Esophagus mucosa (tissue), 1 donor: ENCODE results near the gene CHRM5. TPM values are rescaled to one million over a fixed set of nuclear protein-coding genes. Genes with fewer than 3 reads are reported as not detected.
"Not testable (repeated sequence)": the region's sequence is repeated elsewhere in the genome, so short reads cannot be mapped to it uniquely, and the experiment has no call there.

Source experiments
- ATAC-seq: fragments of 200-7000 bp; cut with Tn5 transposase; one replicate; pipeline ENCODE4 v1.9.1; 2020
- total RNA-seq: library from RNA; stranded (reverse); gene quantifications from one replicate; pipeline ENCODE4 v1.2.4, GENCODE V29; 2023
- donor health status: DM: yes; HTN: yes; CAD: no.

CHRM5 gene
- total RNA-seq, 1 donor from 2014 or later: not detected

- no peak for ATAC-seq
Measured at GRCh38 chr15:33988384-33988783, 20.1 kb downstream of the CHRM5 start.

DNA sequence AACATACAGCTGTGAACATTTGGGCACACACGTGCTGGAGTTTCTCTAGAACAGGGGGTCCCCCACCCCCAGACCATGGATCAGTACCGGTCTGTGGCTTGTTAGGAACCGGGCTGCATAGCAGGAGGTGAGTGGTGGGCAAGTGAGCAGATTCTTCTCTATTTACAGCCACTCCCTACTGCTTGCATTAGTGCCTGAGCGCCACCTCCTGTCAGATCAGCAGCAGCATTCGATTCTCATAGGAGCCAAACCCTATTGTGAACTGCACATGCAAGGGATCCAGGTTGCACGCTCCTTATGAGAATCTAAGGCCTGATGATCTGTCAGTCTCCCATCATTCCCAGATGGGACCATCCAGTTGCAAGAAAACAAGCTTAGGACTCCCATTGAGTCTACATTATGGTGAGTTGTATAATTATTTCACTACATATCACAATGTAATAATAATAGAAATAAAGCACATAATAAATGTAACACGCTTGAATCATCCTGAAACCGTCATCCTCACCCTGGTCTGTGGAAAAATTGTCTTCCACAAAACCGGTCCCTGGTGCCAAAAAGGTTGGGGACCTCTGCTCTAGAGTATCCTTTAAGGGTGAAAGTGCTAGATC is 25.8 kb downstream of the CHRM5 start:
- no peak for ATAC-seq

GRCh38 chr15:33995666-33996065 is 27.4 kb downstream of the CHRM5 start:
- ATAC-seq: not testable (repeated sequence)

DNA sequence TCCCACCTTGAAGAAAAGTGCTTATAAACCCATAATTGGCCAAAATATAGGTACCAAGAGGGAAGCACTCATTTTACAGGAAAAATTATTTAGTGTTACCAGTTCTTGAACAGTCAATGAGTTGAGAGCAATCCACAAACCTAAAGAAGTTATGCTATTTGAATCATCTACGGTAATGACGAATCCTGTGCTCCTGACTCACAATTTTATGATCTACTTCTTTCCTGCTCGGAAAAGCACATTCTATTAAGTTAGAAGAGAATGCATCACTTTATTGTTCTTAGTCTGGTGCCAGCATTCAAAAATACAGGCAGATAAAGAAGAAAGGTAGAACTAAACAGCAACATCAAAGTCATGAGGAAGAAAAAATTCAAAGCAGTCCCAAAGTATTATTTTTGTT is 33.2 kb downstream of the CHRM5 start:
- peak; percentile 67 for ATAC-seq

- no peak for ATAC-seq
Measured at GRCh38 chr15:34006381-34006780, 38.1 kb downstream of the CHRM5 start.

DNA sequence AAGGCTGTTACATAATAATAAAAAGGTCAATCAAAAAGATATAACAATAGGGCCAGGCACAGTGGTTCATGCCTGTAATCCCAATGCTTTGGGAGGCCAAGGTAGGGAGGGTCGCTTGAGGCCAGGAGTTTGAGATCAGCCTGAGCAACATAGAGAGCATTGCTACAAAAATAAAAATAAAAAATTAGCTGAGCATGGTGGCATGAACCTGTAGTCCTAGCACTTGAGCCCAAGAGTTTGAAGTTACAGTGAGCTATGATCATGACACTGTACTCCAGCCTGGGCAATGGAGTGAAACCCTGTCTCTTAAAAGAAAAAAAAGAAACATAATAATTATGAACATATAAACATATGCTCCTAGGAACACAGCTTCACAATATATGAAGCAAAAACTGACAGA is 41.4 kb downstream of the CHRM5 start:
- no peak for ATAC-seq

- ATAC-seq: no peak
Measured at GRCh38 chr15:34010921-34011320, 42.6 kb downstream of the CHRM5 start.

DNA sequence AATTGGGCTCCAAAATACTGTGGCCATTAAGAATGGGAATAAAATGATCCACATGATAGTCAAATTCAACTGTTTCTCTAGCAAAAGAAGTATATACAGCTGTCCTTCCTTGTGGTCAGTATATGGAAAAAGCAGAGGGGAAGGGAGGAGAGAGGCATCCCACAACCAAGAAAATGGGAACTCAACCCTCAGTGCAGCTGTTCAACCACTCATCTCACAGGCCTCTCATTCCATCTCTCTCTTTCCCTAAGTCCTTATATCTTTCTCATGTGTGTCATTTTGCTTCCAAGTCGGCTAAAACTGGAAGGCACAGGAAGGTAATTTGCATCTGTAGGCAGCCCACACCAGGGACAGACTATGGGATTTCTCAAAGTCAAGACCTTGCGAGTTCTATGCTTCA is 43.2 kb downstream of the CHRM5 start:
- ATAC-seq: no peak

DNA sequence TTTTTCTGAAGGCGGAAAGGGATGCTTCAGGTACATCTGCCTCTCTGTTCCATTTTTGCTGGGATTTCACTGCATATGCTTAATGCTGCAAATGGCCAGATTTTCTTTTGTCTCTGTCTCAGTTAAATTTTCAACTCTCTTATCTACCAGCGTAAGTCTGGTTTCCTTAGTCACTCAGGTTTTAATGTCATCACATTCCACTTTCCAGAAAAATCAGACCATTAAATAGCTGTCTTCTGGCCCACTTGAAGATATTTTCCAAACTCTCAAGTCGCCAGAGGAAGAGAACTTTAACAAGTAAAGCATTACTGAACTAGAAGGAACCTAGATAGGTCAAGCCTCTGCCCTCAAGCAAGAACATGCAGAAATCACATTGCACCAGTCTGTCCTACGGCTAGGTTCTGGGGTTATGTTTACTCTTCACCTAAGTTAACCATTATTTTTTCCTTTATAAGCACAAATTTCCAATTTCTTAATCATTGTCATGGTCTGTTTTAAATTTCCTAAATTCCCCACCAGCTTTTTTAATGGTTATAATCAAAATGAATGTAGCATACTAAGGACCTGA is 44.2 kb downstream of the CHRM5 start:
- no peak for ATAC-seq

- ATAC-seq: no peak
Measured at GRCh38 chr15:34013746-34014145, 45.4 kb downstream of the CHRM5 start.

DNA sequence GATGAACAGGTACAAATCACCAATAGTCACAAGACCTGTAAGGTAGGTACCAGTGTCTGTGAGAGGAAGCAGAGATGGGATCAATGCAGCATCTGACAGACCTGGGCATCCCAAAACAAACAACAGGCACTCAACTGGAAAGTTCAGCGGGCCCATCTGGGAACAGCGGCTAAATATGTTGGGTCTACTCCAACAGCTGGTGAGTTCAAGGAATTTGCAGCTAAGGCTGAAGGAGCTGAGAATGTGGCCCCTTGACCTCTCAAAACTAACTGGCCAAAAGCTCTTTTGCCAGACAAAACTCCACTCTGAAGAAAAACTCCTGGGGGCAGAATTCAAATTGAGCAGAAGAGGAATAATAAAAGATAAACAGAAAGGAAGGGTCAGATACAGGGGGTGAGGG is 46.3 kb downstream of the CHRM5 start:
- no peak for ATAC-seq

- ATAC-seq: no peak
Measured at GRCh38 chr15:34018021-34018645, 49.8 kb downstream of the CHRM5 start.

DNA sequence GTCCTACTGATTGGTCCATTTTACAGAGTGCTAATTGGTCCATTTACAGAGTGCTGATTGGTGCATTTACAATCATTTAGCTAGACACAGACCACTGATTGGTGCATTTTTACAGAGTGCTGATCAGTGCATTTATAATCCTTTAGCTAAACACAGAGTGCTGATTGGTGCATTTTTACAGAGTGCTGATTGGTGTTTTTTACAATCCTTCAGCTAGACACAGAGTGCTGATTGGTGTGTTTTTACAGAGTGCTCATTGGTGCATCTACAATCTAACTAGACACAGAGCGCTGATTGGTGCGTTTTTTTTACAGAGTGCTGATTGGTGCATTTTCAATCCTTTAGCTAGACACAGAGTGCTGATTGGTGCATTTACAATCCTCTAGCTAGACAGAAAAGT is 50.4 kb downstream of the CHRM5 start:
- not testable (repeated sequence) for ATAC-seq

- no peak for ATAC-seq
Measured at GRCh38 chr15:34019369-34019990, 51.2 kb downstream of the CHRM5 start.

DNA sequence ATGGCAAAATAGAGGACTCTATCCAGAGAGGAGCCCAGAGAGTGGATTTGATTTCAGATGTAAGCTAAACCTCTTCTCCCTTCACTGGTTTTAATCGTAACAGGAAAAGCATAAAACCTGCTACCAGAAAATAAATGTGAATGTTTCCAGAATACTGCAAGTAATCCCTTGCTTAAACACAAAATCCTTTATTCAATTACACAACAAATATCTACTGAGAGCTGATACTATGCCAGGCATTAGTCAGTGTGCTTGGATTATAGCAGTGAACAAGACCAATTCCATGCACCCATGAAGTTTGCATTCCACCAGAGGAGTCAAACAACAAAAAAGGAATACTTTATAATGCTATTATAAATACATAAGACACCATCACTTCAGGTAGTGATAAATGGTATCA is 55.6 kb downstream of the CHRM5 start:
- peak; percentile 86 for ATAC-seq

DNA sequence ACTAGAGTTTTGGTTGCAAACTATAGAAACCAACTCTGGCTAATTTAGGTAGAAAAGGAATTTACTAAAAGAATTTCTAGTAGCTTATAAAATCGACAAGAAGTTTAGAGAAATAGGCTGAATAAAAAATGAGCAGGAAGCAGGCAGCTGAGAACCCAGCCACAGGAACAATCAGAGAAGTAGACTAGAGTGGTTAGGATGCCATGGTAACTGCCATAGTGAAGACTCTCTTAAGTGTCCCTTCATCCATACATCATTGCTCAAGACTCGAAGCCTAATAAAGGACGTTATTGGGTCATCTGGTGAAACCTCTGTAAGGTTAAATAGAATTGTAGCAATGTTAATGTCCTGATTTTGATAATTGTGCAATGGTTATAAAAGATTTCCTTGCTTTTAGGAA is 57.0 kb downstream of the CHRM5 start:
- no peak for ATAC-seq

DNA sequence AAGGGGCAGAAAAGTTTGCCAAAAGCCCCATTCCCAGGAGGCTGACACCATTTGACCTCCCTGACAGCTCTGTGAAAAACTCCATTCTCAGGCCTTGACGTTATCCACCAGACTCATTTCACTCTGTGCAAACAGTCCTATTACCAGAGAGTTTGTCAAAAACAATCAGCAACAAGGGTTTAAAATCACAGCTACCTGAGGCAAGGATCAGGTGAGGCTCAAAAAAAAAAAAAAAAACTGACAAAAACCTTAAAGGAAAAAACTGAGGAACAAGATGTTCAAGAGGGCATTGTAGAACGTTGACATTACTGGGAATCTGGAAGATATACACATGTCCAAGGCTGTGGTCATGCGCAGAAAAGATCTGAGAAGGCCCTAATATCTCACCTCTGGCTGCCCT is 59.3 kb downstream of the CHRM5 start:
- ATAC-seq: no peak

DNA sequence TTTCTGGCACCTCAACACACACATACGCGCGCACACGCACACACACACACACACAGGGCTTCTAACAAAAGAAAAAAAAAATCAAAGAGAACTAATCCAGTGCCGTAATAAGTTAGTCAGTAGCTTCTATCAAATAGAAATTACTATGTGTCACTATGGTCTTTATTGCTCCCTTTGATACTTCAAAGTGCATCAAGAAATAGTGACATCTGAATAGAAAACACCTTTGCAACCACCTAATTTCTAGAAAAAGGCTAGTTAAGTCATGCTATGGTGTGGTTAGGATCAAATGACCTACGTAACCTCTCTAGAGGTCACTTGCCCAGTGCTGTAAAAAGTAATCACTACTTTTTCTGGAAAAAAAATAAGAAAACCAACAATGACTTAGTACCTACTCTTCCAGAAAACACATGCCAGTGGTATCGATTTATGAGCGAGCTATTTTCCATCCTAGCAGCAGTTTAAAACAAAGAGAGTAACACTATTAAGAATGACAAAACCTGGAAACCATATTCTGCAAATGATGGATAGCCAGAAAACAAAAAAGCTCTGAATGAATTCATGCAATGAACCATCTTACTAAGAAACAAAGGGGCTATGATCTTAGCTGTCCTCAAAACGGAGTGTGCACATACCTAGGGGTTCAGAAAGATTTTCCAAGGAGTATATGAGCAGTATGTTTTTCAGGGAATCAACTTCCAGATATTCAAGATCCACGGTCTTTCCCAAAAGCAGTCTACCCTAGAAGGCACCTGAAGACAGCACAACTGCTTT is 63.9 kb downstream of the CHRM5 start:
- ATAC-seq: no peak

- ATAC-seq: peak; percentile 88
Measured at GRCh38 chr15:34038023-34038870, 70.0 kb downstream of the CHRM5 start.

GRCh38 chr15:34038871-34039789 is 70.8 kb downstream of the CHRM5 start, which contains the start of gene AVEN:
TSS of gene AVEN (minus strand) at chr15:34039204. CDS start at chr15:34039046, 158 bp downstream.
- ATAC-seq: peak; percentile 69

DNA sequence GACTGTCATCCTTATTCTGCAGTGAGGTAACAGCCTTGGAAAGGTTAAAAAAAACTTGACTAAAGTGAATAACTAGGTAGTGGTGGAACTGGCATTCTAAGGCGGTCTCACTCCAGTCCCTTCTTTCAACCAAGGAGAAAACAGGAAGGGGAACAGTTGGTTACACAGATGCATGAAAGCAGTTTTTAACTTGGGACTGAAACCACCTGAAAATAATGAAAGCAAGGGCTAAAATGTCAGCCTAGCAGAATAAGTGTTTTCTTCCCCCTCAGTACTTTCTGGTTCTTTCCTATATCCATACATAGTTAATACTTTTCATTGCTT is 71.5 kb downstream of the CHRM5 start:
- no peak for ATAC-seq
